H9 (cell line): ENCODE data around the gene ALDOA. TPM values are rescaled to one million over a fixed set of nuclear protein-coding genes. Genes with fewer than 3 reads are reported as not detected.

Experiments used
- DNase-seq: peaks from one replicate; pipeline ENCODE4 v3.0.0-alpha.2; 2017
- H2AFZ ChIP-seq: one replicate; pipeline ENCODE4 v1.6.1; 2013; ENCODE audit warnings: mild to moderate bottlenecking, low read length, control low read depth, moderate library complexity
- H2AK5ac ChIP-seq: 2 replicates; pipeline ENCODE4 v1.6.1; 2013; ENCODE audit warnings: low read length, control low read depth, mixed read lengths; ENCODE audit not compliant: insufficient read length
- H2BK120ac ChIP-seq: one replicate; pipeline ENCODE4 v1.6.1; 2013; ENCODE audit warnings: low read depth, mild to moderate bottlenecking, low read length, control low read depth, inconsistent platforms; ENCODE audit not compliant: poor library complexity, severe bottlenecking
- H2BK12ac ChIP-seq: 2 replicates; pipeline ENCODE4 v1.6.1; 2013; ENCODE audit warnings: low read length, control low read depth, mixed read lengths, low read depth; ENCODE audit not compliant: insufficient read length
- H2BK15ac ChIP-seq: 2 replicates; pipeline ENCODE4 v1.6.1; 2013; ENCODE audit warnings: low read depth, low read length, control low read depth
- H2BK20ac ChIP-seq: one replicate; pipeline ENCODE4 v1.6.1; 2013; ENCODE audit warnings: low read depth, mild to moderate bottlenecking, low read length, control low read depth, inconsistent platforms; ENCODE audit not compliant: poor library complexity, severe bottlenecking
- H2BK5ac ChIP-seq: 2 replicates; pipeline ENCODE4 v1.6.1; 2013; ENCODE audit warnings: low read length, control low read depth, mixed read lengths; ENCODE audit not compliant: insufficient read length
- H3K14ac ChIP-seq: 2 replicates; pipeline ENCODE4 v1.6.1; 2013; ENCODE audit warnings: low read length, control low read depth; ENCODE audit not compliant: insufficient read depth
- H3K18ac ChIP-seq: 2 replicates; pipeline ENCODE4 v1.6.1; 2013; ENCODE audit warnings: low read depth, mild to moderate bottlenecking, mixed read lengths, low read length, control low read depth; ENCODE audit not compliant: insufficient read length
- H3K23ac ChIP-seq: 2 replicates; pipeline ENCODE4 v1.6.1; 2013; ENCODE audit warnings: low read length, control low read depth, mixed read lengths, low read depth; ENCODE audit not compliant: insufficient read length
- H3K23me2 ChIP-seq: 2 replicates; pipeline ENCODE4 v1.6.1; 2013; ENCODE audit warnings: low read depth, mild to moderate bottlenecking, mixed read lengths, low read length, control low read depth; ENCODE audit not compliant: insufficient read length, poor library complexity, severe bottlenecking
- H3K27ac ChIP-seq: 2 replicates; pipeline ENCODE4 v1.5.1; 2013; ENCODE audit warnings: low read length, control low read depth, mixed read lengths, low read depth; ENCODE audit not compliant: insufficient read length
- H3K27me3 ChIP-seq: 2 replicates; pipeline ENCODE4 v1.6.1; 2013; ENCODE audit warnings: low read length, control low read depth, inconsistent platforms; ENCODE audit not compliant: insufficient read depth
- H3K4ac ChIP-seq: 2 replicates; pipeline ENCODE4 v1.6.1; 2013; ENCODE audit warnings: low read depth, mild to moderate bottlenecking, control low read depth, inconsistent platforms, low read length, moderate library complexity
- H3K4me1 ChIP-seq: 2 replicates; pipeline ENCODE4 v1.6.1; 2013; ENCODE audit warnings: low read length, control low read depth, inconsistent platforms; ENCODE audit not compliant: insufficient read depth
- H3K4me2 ChIP-seq: 2 replicates; pipeline ENCODE4 v1.6.1; 2013; ENCODE audit warnings: low read length, control low read depth, mixed read lengths; ENCODE audit not compliant: insufficient read length, insufficient read depth
- H3K56ac ChIP-seq: 2 replicates; pipeline ENCODE4 v1.6.1; 2013; ENCODE audit warnings: low read depth, mild to moderate bottlenecking, mixed read lengths, low read length, control low read depth; ENCODE audit not compliant: insufficient read length
- H3K79me1 ChIP-seq: 2 replicates; pipeline ENCODE4 v1.6.1; 2013; ENCODE audit warnings: low read depth, mild to moderate bottlenecking, moderate library complexity, low read length, control low read depth, inconsistent platforms; ENCODE audit not compliant: insufficient read depth, poor library complexity, severe bottlenecking
- H3K79me2 ChIP-seq: 2 replicates; pipeline ENCODE4 v1.6.1; 2013; ENCODE audit warnings: low read length, control low read depth, inconsistent platforms; ENCODE audit not compliant: insufficient read depth
- H3K9ac ChIP-seq: 2 replicates; pipeline ENCODE4 v1.6.1; 2013; ENCODE audit warnings: low read length, control low read depth, mixed read lengths; ENCODE audit not compliant: insufficient read length; ENCODE audit errors: extremely low read depth
- H3K9me3 ChIP-seq: one replicate; pipeline ENCODE4 v1.6.1; 2013; ENCODE audit warnings: low read depth, low read length, inconsistent platforms; ENCODE audit not compliant: control insufficient read depth
- H3T11ph ChIP-seq: one replicate; pipeline ENCODE4 v1.6.1; 2013; ENCODE audit warnings: mild to moderate bottlenecking, low read length, control low read depth, inconsistent platforms
- H4K20me1 ChIP-seq: one replicate; pipeline ENCODE4 v1.6.1; 2013; ENCODE audit not compliant: control insufficient read depth, insufficient read length, insufficient read depth
- H4K5ac ChIP-seq: 2 replicates; pipeline ENCODE4 v1.6.1; 2013; ENCODE audit warnings: low read depth, mild to moderate bottlenecking, mixed read lengths, low read length, control low read depth; ENCODE audit not compliant: insufficient read length
- H4K8ac ChIP-seq: replicated peaks from 2 replicates; pipeline ENCODE4 v1.6.1; 2013; ENCODE audit warnings: low read length, control low read depth, mixed read lengths, low read depth; ENCODE audit not compliant: insufficient read length
- H4K91ac ChIP-seq: 2 replicates; pipeline ENCODE4 v1.6.1; 2013; ENCODE audit warnings: low read depth, mild to moderate bottlenecking, moderate library complexity, mixed read lengths, low read length, control low read depth; ENCODE audit not compliant: insufficient read length
- H3K27ac Mint-ChIP-seq, 3 experiments: 2 replicates in 2 of 3; 3 replicates in 1 of 3; pipeline ENCODE4 v1.8.0; 2020 to 2021; ENCODE audit warnings: mixed read lengths in 3 of 3, mild to moderate bottlenecking in 1 of 3, moderate library complexity in 1 of 3
- H3K27me3 Mint-ChIP-seq: 2 replicates; pipeline ENCODE4 v1.8.0; 2021; ENCODE audit warnings: low read depth, mild to moderate bottlenecking, moderate library complexity, mixed read lengths
- H3K36me3 Mint-ChIP-seq, 3 experiments: 2 replicates in 2 of 3; 3 replicates in 1 of 3; pipeline ENCODE4 v1.8.0; 2020 to 2021; ENCODE audit warnings: low read depth in 3 of 3, mixed read lengths in 3 of 3; ENCODE audit not compliant: insufficient read depth in 1 of 3
- H3K4me1 Mint-ChIP-seq, 2 experiments: 2 replicates each; pipeline ENCODE4 v1.8.0; 2020; ENCODE audit warnings: mixed read lengths in 2 of 2
- H3K4me3 Mint-ChIP-seq, 2 experiments: 2 replicates in 1 of 2; 3 replicates in 1 of 2; pipeline ENCODE4 v1.8.0; 2020 to 2021; ENCODE audit warnings: mild to moderate bottlenecking in 2 of 2, mixed read lengths in 2 of 2, moderate library complexity in 1 of 2
- H3K9me3 Mint-ChIP-seq, 2 experiments: 2 replicates in 1 of 2; 3 replicates in 1 of 2; pipeline ENCODE4 v1.8.0; 2020; ENCODE audit warnings: mild to moderate bottlenecking in 2 of 2, mixed read lengths in 2 of 2, moderate library complexity in 1 of 2
- WGBS: extraction: QIAGEN DNeasy Blood & Tissue Kit; methylation state at CpG from one replicate; pipeline ENCODE4 v1.1.7; 2013; ENCODE audit warnings: missing lambda C conversion rate, low lambda C conversion rate, mixed read lengths; ENCODE audit not compliant: insufficient read length; ENCODE audit errors: extremely low coverage; 5-methylcytosine and 5-hydroxymethylcytosine counted together
- total RNA-seq: library from RNA; stranded (reverse); gene quantifications from 2 replicates; pipeline ENCODE4 v1.2.1, GENCODE V29; 2021
- TF ChIP-seq, protein P1 (sequence below): fragments of 200-600 bp; sonication (generic); conservative IDR thresholded peaks from 3 replicates; pipeline ENCODE4 v1.8.0; 2021; ENCODE audit warnings: antibody characterized with exemption, mild to moderate bottlenecking

Gene ALDOA
- total RNA-seq, 1 experiment from 2014 or later = 1,356 TPM

DNA sequence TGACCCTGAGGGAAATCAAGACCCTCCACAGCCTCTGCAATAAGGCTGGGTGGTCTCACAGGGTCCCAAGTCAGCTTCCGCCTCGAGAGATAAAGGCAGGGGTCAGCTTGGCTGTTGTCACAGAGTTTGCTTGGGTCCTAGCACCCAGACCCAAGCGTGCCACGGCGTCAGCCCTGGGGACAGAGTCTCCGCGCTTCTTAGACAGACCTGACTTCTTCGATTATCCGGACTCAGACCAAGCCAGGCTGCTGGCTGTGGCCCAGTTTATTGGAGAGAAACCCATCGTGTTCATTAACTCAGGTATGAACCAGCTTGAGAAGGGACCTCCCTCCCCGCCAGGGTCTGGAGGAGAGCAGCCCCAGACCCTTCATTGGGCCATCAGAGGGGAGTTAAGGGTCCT is 42.0 kb upstream of the ALDOA start:
- Histone ChIP-seq H4K5ac (no peak overlapping the region), H3K56ac (no peak overlapping the region), H2AK5ac (no peak overlapping the region), H3K23me2 (peaks cover 4% of the 10 kb centered on the region), H4K91ac (no peak overlapping the region), H3K18ac (no peak overlapping the region), H3K9me3 (no peaks in the 10 kb centered on the region), H3K79me2 (no peaks in the 10 kb centered on the region), H3K14ac (no peak overlapping the region), H3K9ac (no peak overlapping the region), H2BK15ac (no peak overlapping the region), H2BK20ac (no peak overlapping the region), H4K8ac (no peak overlapping the region), H3K79me1 (no peaks in the 10 kb centered on the region), H2BK12ac (no peak overlapping the region), H3K4ac (no peak overlapping the region), H3K27me3 (no peaks in the 10 kb centered on the region; the same call in 1 of the 2 replicates), H3K27ac (no peak overlapping the region), H3T11ph (no peak overlapping the region), H2AFZ (no peak overlapping the region), H3K4me2 (no peak overlapping the region), H4K20me1 (no peaks in the 10 kb centered on the region), H2BK5ac (no peak overlapping the region), H3K23ac (no peak overlapping the region), H2BK120ac (no peak overlapping the region), H3K4me1 (no peaks in the 10 kb centered on the region)
- Mint-ChIP-seq H3K4me3 (no peak overlapping the region), H3K27me3 (peaks cover 2% of the 10 kb centered on the region), H3K27ac (no peak overlapping the region; a peak in 1 of 7 replicates), H3K4me1 (peaks cover 4 to 16% of the 10 kb centered on the region in 2 experiments), H3K36me3 (peaks cover 6 to 16% (median 11%) of the 10 kb centered on the region in 3 experiments; a peak in 5 of 7 replicates), H3K9me3 (no peaks in the 10 kb centered on the region; a peak in 1 of 5 replicates)
- TF ChIP-seq, protein P1, sequence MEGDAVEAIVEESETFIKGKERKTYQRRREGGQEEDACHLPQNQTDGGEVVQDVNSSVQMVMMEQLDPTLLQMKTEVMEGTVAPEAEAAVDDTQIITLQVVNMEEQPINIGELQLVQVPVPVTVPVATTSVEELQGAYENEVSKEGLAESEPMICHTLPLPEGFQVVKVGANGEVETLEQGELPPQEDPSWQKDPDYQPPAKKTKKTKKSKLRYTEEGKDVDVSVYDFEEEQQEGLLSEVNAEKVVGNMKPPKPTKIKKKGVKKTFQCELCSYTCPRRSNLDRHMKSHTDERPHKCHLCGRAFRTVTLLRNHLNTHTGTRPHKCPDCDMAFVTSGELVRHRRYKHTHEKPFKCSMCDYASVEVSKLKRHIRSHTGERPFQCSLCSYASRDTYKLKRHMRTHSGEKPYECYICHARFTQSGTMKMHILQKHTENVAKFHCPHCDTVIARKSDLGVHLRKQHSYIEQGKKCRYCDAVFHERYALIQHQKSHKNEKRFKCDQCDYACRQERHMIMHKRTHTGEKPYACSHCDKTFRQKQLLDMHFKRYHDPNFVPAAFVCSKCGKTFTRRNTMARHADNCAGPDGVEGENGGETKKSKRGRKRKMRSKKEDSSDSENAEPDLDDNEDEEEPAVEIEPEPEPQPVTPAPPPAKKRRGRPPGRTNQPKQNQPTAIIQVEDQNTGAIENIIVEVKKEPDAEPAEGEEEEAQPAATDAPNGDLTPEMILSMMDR = no peak
- no peak for DNase-seq
- WGBS = no CpG with 5 or more reads among the region's 11 CpGs
